GM12891 (cell line): ENCODE results near the gene ADPRS.
A peak's percentile ranks its signal among the peaks of the same experiment; 100 is the strongest.

ENCODE experiments used
- DNase-seq: peaks from one replicate; pipeline ENCODE4 v3.0.0; 2011; ENCODE audit warnings: low spot score; ENCODE audit not compliant: insufficient read length
- FAIRE-seq: peaks from 2 replicates; lab custom pipeline; 2011; peaks lifted over from hg19 to GRCh38; lab: Jason Lieb, UNC
- PAX5 ChIP-seq: IDR thresholded peaks from 2 replicates; pipeline ENCODE4 v1.6.1; 2011; ENCODE audit warnings: low read length, moderate library complexity, mild to moderate bottlenecking; ENCODE audit not compliant: insufficient read depth, severe bottlenecking
- POLR2A ChIP-seq: IDR thresholded peaks from 2 replicates; pipeline ENCODE4 v1.6.1; 2011; ENCODE audit warnings: low read depth, low read length, control low read depth
- POLR2AphosphoS5 ChIP-seq: IDR thresholded peaks from 2 replicates; pipeline ENCODE4 v1.6.1; 2011; ENCODE audit warnings: low read depth, low read length, control low read depth
- POU2F2 ChIP-seq: IDR thresholded peaks from 2 replicates; pipeline ENCODE4 v1.6.1; 2011; ENCODE audit warnings: low read depth, mild to moderate bottlenecking, control low read depth, low read length, moderate library complexity
- SPI1 ChIP-seq: IDR thresholded peaks from 2 replicates; pipeline ENCODE4 v1.6.1; 2011; ENCODE audit warnings: low read depth, low read length, control low read depth
- TAF1 ChIP-seq: IDR thresholded peaks from 2 replicates; pipeline ENCODE4 v1.6.1; 2011; ENCODE audit warnings: low read depth, low read length, control low read depth

ADPRS gene

GRCh38 chr1:36128126-36128904, 39.6 kb downstream of the ADPRS start:
- FAIRE-seq = no peak
- no peak for TF ChIP-seq TAF1
- TF ChIP-seq POU2F2 = no peak
- no peak for TF ChIP-seq SPI1
- TF ChIP-seq POLR2AphosphoS5 = no peak
- TF ChIP-seq POLR2A = no peak
- TF ChIP-seq PAX5 = no peak
- DNase-seq = no peak

DNA sequence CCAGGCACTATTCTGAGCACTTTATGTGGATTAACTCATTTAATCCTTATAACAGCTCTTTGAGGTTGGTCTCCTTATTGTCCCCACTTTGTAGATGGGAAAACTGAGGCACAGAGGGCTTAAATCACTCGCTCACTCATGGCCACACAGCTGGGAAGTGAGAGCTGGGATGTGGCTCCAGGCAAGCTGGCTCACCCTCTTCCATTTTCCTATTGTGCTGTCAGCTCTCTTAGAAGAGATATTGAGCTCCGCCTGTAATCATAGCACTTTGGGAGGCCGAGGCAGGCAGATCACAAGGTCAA, 40.2 kb downstream of the ADPRS start:
- no peak for FAIRE-seq
- DNase-seq = no peak
- TF ChIP-seq POLR2A (no peak), PAX5 (no peak), TAF1 (no peak), POU2F2 (no peak)

DNA sequence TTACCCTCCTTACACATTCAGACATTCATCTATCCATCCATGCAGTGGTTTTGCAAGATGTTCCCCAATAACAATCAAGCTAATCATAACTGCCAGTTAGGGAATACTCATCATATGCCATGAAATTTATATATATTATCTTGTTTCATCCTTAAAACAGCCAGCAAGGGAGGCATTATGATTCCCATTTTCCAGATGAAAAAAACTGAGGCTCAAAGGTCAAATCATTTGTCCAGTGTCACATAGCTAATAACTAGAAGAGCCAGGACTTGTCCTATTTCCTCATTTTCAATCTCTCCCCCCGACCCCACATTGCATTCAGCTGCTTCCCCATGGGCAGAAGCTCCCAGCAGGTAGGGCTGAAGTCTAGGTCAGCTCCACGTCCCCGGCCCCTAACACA, 43.3 kb downstream of the ADPRS start:
- DNase-seq (no peak), FAIRE-seq (no peak)
- TF ChIP-seq TAF1 = no peak
- TF ChIP-seq PAX5 = no peak
- TF ChIP-seq POLR2AphosphoS5 = no peak

DNA sequence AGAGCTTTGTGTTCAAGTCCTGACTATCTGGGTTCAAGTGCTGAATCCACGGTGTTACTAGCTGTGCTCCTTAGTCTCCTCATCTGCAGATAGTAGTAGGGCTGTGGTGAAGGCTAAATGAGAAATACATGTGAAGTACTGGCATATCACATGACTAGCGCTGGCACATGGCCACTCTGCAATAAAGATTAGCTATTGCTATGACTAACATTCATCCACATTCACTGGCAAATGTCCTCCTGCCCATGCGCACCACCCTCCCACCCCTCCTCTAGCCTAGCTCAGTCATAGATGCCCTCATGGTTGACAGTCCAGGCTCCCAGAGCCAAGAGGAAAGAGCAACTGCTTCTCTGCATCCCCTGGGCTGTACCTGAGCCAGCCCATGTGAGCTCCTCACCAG, 44.8 kb downstream of the ADPRS start:
- TF ChIP-seq POLR2AphosphoS5 = no peak
- TF ChIP-seq POU2F2 = no peak
- no peak for TF ChIP-seq TAF1
- no peak for TF ChIP-seq SPI1
- no peak for TF ChIP-seq PAX5
- no peak for TF ChIP-seq POLR2A
- DNase-seq (no peak), FAIRE-seq (peak; percentile 79)

- TF ChIP-seq POLR2AphosphoS5 (no peak), TAF1 (no peak), POLR2A (no peak), SPI1 (no peak), POU2F2 (no peak), PAX5 (no peak)
- DNase-seq = no peak
- FAIRE-seq = no peak
These were observed 45.3 kb downstream of the ADPRS start for GRCh38 chr1:36134031-36134430.

- DNase-seq = no peak
- no peak for TF ChIP-seq PAX5
- TF ChIP-seq SPI1 = no peak
- TF ChIP-seq POLR2AphosphoS5 = no peak
- TF ChIP-seq POLR2A = no peak
- TF ChIP-seq TAF1 = no peak
- TF ChIP-seq POU2F2 = no peak
- FAIRE-seq = no peak
These were observed 46.0 kb downstream of the ADPRS start for GRCh38 chr1:36134505-36135329.

DNA sequence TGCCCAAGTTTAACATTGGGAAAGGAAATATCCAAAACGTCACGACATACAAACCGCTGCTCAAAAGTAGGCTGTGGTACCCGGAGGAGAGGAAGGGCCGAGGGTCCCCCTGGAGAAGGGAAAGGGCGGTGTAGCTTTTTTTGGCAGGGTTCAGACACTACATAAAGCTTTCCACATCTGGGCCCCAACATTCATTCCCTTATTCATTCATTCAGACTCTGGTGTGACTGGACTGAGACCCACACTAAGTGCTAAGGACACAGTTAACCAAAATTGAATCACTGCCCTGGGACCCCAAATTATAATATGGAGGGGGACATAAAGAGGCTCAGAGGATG, 46.6 kb downstream of the ADPRS start:
- TF ChIP-seq PAX5 (no peak), POLR2AphosphoS5 (no peak), SPI1 (no peak)
- DNase-seq (no peak), FAIRE-seq (no peak)

- TF ChIP-seq PAX5 = no peak
- TF ChIP-seq POU2F2 = no peak
- no peak for TF ChIP-seq SPI1
- no peak for TF ChIP-seq POLR2A
- TF ChIP-seq POLR2AphosphoS5 = no peak
- TF ChIP-seq TAF1 = no peak
- no peak for FAIRE-seq
- no peak for DNase-seq
These were observed 47.1 kb downstream of the ADPRS start for GRCh38 chr1:36135796-36136195.

DNA sequence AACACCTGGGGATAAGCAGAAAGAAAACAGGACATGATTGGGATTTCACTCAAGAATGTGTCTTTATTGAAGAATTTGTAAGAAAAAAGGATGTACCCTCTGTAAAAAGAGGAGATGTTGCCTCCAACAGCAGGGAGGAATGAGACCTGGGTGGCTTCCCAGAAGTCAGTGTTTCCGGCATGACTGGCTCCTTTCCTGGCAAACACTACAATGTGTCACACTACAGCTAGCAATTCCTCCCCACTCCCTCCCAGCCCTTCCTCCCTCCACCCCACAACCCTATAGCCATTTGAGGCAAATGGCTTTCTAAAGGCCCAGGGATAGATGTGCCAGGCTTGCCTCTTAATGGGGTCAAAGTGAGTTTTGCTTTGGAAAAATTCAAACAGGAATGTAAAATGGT, 47.8 kb downstream of the ADPRS start:
- DNase-seq = no peak
- TF ChIP-seq PAX5 = no peak
- no peak for TF ChIP-seq POU2F2
- no peak for TF ChIP-seq POLR2AphosphoS5

DNA sequence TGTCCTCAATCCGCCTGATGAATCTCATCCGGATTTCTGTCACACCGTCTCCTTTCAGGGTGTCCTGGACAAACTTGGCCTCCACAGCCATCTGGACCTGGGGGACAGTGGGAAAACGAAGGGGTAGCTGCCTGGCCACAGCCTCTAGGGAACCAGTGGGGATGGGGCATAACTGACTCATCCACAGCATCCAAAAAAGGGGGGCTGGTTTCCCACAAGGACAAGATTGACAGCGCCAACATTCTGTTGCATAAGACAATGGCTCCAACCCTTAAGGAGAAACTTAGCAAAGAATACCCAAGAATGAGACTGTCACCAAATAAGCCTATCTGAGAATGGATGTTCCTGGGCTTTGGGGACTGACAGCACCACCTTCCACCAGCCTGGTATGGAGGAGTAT, 48.5 kb downstream of the ADPRS start:
- DNase-seq = no peak
- no peak for FAIRE-seq
- TF ChIP-seq POU2F2 = no peak
- no peak for TF ChIP-seq POLR2AphosphoS5
- TF ChIP-seq POLR2A = no peak
- TF ChIP-seq SPI1 = no peak
- no peak for TF ChIP-seq TAF1
- TF ChIP-seq PAX5 = no peak

More for the DNA sequence above, 47.8 kb downstream of the ADPRS start:
- no peak for FAIRE-seq
